Hepatocyte (in vitro differentiated cells): ENCODE measurements around the gene MRAP2.
"Not testable (repeated sequence)": the region's sequence is repeated elsewhere in the genome, so short reads cannot be mapped to it uniquely, and the experiment has no call there.

ENCODE experiments used
- CTCF ChIP-seq: fragments of 200-600 bp; sonication (generic); IDR thresholded peaks from 2 replicates; pipeline ENCODE4 v1.5.1; 2016; ENCODE audit warnings: antibody characterized with exemption, mild to moderate bottlenecking; ENCODE audit not compliant: poor library complexity
- EZH2 ChIP-seq: fragments of 200-600 bp; sonication (generic); IDR thresholded peaks from 2 replicates; pipeline ENCODE4 v1.6.1; 2016; ENCODE audit warnings: antibody characterized with exemption, mild to moderate bottlenecking, borderline replicate concordance
- EZH2phosphoT487 ChIP-seq: fragments of 200-600 bp; sonication (generic); IDR thresholded peaks from one replicate; pipeline ENCODE4 v1.6.1; 2018; ENCODE audit warnings: antibody characterized with exemption, mild to moderate bottlenecking, low read depth, moderate library complexity; ENCODE audit not compliant: unreplicated experiment, severe bottlenecking

GRCh38 chr6:84032000-84032399, 1.6 kb upstream of the MRAP2 start:
- TF ChIP-seq CTCF, EZH2, EZH2phosphoT487: not testable (repeated sequence)
